GM23338 (cell line): Measurements from ENCODE around the gene KDM4C. TPM values are rescaled to one million over a fixed set of nuclear protein-coding genes. Genes with fewer than 3 reads are reported as not detected.

Experiments
- ATAC-seq: fragments of 200-7000 bp; cut with Tn5 transposase; 3 replicates; pipeline ENCODE4 v1.9.1; 2020
- DNase-seq: peaks from one replicate; pipeline ENCODE4 v3.0.0-alpha.2; 2015; ENCODE audit warnings: low spot score
- H2AFZ ChIP-seq: fragments of 200-600 bp; sonication (generic); 2 replicates; pipeline ENCODE4 v1.8.0; 2016; ENCODE audit warnings: antibody characterized with exemption, mild to moderate bottlenecking, moderate library complexity
- H3F3A ChIP-seq: fragments of 200-600 bp; sonication (generic); replicated peaks from 2 replicates; pipeline ENCODE4 v1.8.0; 2017; ENCODE audit warnings: antibody characterized with exemption, mixed run types, low read depth
- H3K27ac ChIP-seq: fragments of 200-600 bp; sonication (generic); 2 replicates; pipeline ENCODE4 v1.6.1; 2016; ENCODE audit warnings: low read depth
- H3K27me3 ChIP-seq: fragments of 200-600 bp; sonication (generic); 2 replicates; pipeline ENCODE4 v1.8.0; 2016; ENCODE audit warnings: mild to moderate bottlenecking, mixed run types, moderate library complexity; ENCODE audit not compliant: insufficient read depth
- H3K36me3 ChIP-seq: fragments of 200-600 bp; sonication (generic); 2 replicates; pipeline ENCODE4 v1.8.0; 2016; ENCODE audit warnings: mild to moderate bottlenecking; ENCODE audit not compliant: insufficient read depth
- H3K4me1 ChIP-seq: fragments of 200-600 bp; sonication (generic); 2 replicates; pipeline ENCODE4 v1.8.0; 2016; ENCODE audit warnings: mild to moderate bottlenecking, moderate library complexity; ENCODE audit not compliant: insufficient read depth
- H3K4me2 ChIP-seq: fragments of 200-600 bp; sonication (generic); 2 replicates; pipeline ENCODE4 v1.7.1; 2017; ENCODE audit warnings: mixed run types
- H3K4me3 ChIP-seq: fragments of 200-600 bp; sonication (generic); 2 replicates; pipeline ENCODE4 v1.6.1; 2016; ENCODE audit warnings: mixed run types
- H3K79me2 ChIP-seq: fragments of 200-600 bp; sonication (generic); replicated peaks from 2 replicates; pipeline ENCODE4 v1.8.0; 2017; ENCODE audit warnings: mild to moderate bottlenecking; ENCODE audit not compliant: insufficient read depth
- H3K9me2 ChIP-seq: fragments of 200-600 bp; sonication (generic); 2 replicates; pipeline ENCODE4 v1.8.0; 2017; ENCODE audit not compliant: insufficient read depth
- H4K20me1 ChIP-seq: fragments of 200-600 bp; sonication (generic); replicated peaks from 2 replicates; pipeline ENCODE4 v1.8.0; 2017; ENCODE audit warnings: mild to moderate bottlenecking; ENCODE audit not compliant: insufficient read depth
- H3K27ac Mint-ChIP-seq: 2 replicates; pipeline ENCODE4 v1.8.0; 2020; ENCODE audit warnings: inconsistent platforms, mild to moderate bottlenecking, moderate library complexity, mixed read lengths
- H3K27me3 Mint-ChIP-seq: 3 replicates; pipeline ENCODE4 v1.8.0; 2022; ENCODE audit warnings: low read depth, mild to moderate bottlenecking, moderate library complexity, mixed read lengths, inconsistent platforms; ENCODE audit not compliant: insufficient read depth, poor library complexity
- H3K36me3 Mint-ChIP-seq: 3 replicates; pipeline ENCODE4 v1.8.0; 2021; ENCODE audit warnings: low read depth, mild to moderate bottlenecking, inconsistent platforms, moderate library complexity, mixed read lengths
- H3K4me1 Mint-ChIP-seq: 3 replicates; pipeline ENCODE4 v1.8.0; 2020; ENCODE audit warnings: mild to moderate bottlenecking, inconsistent platforms, mixed read lengths
- H3K4me3 Mint-ChIP-seq: 3 replicates; pipeline ENCODE4 v1.8.0; 2021; ENCODE audit warnings: moderate library complexity, mild to moderate bottlenecking, inconsistent platforms, mixed read lengths
- H3K9me3 Mint-ChIP-seq: 3 replicates; pipeline ENCODE4 v1.8.0; 2020; ENCODE audit warnings: moderate library complexity, mild to moderate bottlenecking, inconsistent platforms, mixed read lengths
- ETS1 ChIP-seq: IDR thresholded peaks from 2 replicates; pipeline ENCODE4 v1.6.1; 2016; ENCODE audit warnings: antibody characterized with exemption
- EZH2 ChIP-seq: fragments of 200-600 bp; sonication (generic); IDR thresholded peaks from one replicate; pipeline ENCODE4 v1.8.0; 2017; ENCODE audit warnings: antibody characterized with exemption, mild to moderate bottlenecking, low read depth; ENCODE audit not compliant: unreplicated experiment
- EZH2phosphoT487 ChIP-seq: fragments of 200-600 bp; sonication (generic); IDR thresholded peaks from one replicate; pipeline ENCODE4 v1.8.1; 2018; ENCODE audit warnings: antibody characterized with exemption; ENCODE audit not compliant: unreplicated experiment
- JUNB ChIP-seq: IDR thresholded peaks from one replicate; pipeline ENCODE4 v1.6.1; 2016; ENCODE audit warnings: antibody characterized with exemption; ENCODE audit not compliant: unreplicated experiment
- POLR2AphosphoS5 ChIP-seq: IDR thresholded peaks from 2 replicates; pipeline ENCODE4 v1.6.1; 2016; ENCODE audit warnings: antibody characterized with exemption, low read depth
- REST ChIP-seq: IDR thresholded peaks from one replicate; pipeline ENCODE4 v1.6.1; 2018; ENCODE audit warnings: antibody characterized with exemption; ENCODE audit not compliant: unreplicated experiment
- STAT1 ChIP-seq: IDR thresholded peaks from one replicate; pipeline ENCODE4 v1.6.1; 2016; ENCODE audit warnings: antibody characterized with exemption; ENCODE audit not compliant: unreplicated experiment
- ZNF331 ChIP-seq: fragments of 250-450 bp; sonication (Bioruptor Pico); IDR thresholded peaks from 2 replicates; pipeline ENCODE4 v1.5.0; 2020; ENCODE audit warnings: low read depth, mild to moderate bottlenecking, moderate library complexity
- ZNF462 ChIP-seq: fragments of 250-450 bp; sonication (Bioruptor Pico); IDR thresholded peaks from 2 replicates; pipeline ENCODE4 v1.5.0; 2020; ENCODE audit warnings: mild to moderate bottlenecking, moderate library complexity
- polyA plus RNA-seq: library from polyadenylated mRNA; unstranded; fragments of >200 nt; fragmentation: Nextera tagmentation; extraction: Ambion mirVana; gene quantifications from 2 replicates; pipeline ENCODE4 v1.2.1, GENCODE V29; 2016
- total RNA-seq: library from RNA; depleted of rRNA; stranded (reverse); fragments of >200 nt; shearing (Covaris generic); gene quantifications from 2 replicates; pipeline ENCODE4 v1.2.3, GENCODE V29; 2014

The KDM4C gene
- total and polyA plus RNA-seq, 2 experiments from 2014 or later, result 12.0 to 43.8 TPM

- Histone ChIP-seq H3K4me2 (no peak overlapping the region), H3K9me2 (no peaks in the 10 kb centered on the region), H3K27ac (no peak overlapping the region), H3K27me3 (no peaks in the 10 kb centered on the region), H3K4me3 (no peak overlapping the region), H3K4me1 (no peaks in the 10 kb centered on the region), H3K79me2 (no peaks in the 10 kb centered on the region), H3F3A (no peaks in the 10 kb centered on the region), H2AFZ (no peak overlapping the region), H4K20me1 (no peaks in the 10 kb centered on the region; the same call in 1 of the 2 replicates), H3K36me3 (no peaks in the 10 kb centered on the region)
- Mint-ChIP-seq H3K9me3 (no peaks in the 10 kb centered on the region), H3K4me3 (no peak overlapping the region), H3K4me1 (peaks cover 3% of the 10 kb centered on the region; the same call in 2 of the 3 replicates), H3K36me3 (peaks cover 4% of the 10 kb centered on the region; the same call in 1 of the 3 replicates), H3K27ac (no peak overlapping the region), H3K27me3 (peaks cover 5% of the 10 kb centered on the region)
- ATAC-seq (no peak), DNase-seq (no peak)
- TF ChIP-seq ZNF462 (CRISPR knock-in tag) (no peak), EZH2 (no peak), ZNF331 (CRISPR knock-in tag) (no peak)
Measured at GRCh38 chr9:7148243-7148765, 390.5 kb downstream of the KDM4C start.

- H3K4me1 ChIP-seq, result no peaks in the 10 kb centered on the region
- TF ChIP-seq EZH2phosphoT487, result no peak
- TF ChIP-seq STAT1, result no peak
- TF ChIP-seq REST, result no peak
- TF ChIP-seq JUNB, result no peak
- TF ChIP-seq POLR2AphosphoS5, result no peak
- no peak for TF ChIP-seq ETS1
Measured at GRCh38 chr9:7149258-7149657, 391.5 kb downstream of the KDM4C start.

More at GRCh38 chr9:7149258-7149657, 391.5 kb downstream of the KDM4C start:
- Mint-ChIP-seq H3K4me1 (peaks cover 3% of the 10 kb centered on the region; the same call in 2 of the 3 replicates), H3K27ac (no peak overlapping the region), H3K27me3 (peaks cover 5% of the 10 kb centered on the region), H3K9me3 (no peaks in the 10 kb centered on the region), H3K4me3 (no peak overlapping the region), H3K36me3 (peaks cover 4% of the 10 kb centered on the region; the same call in 1 of the 3 replicates)
- no peaks in the 10 kb centered on the region for H3K9me2 ChIP-seq
- no peaks in the 10 kb centered on the region for H3K79me2 ChIP-seq
- no peak overlapping the region for H3K4me2 ChIP-seq
- H3K27ac ChIP-seq, result no peak overlapping the region
- no peak overlapping the region for H2AFZ ChIP-seq
- no peaks in the 10 kb centered on the region for H3F3A ChIP-seq
- H3K36me3 ChIP-seq, result no peaks in the 10 kb centered on the region
- H3K4me3 ChIP-seq, result no peak overlapping the region
- H3K27me3 ChIP-seq, result no peaks in the 10 kb centered on the region
- no peak for DNase-seq
- no peaks in the 10 kb centered on the region; the same call in 1 of the 2 replicates for H4K20me1 ChIP-seq
- no peak for ATAC-seq
